GM21381 (cell line): Measurements from ENCODE around the gene OTOGL.

Source experiments
- ATAC-seq: cut with Tn5 transposase; IDR thresholded peaks from one replicate; pipeline ENCODE4 v1.9.1; 2021; ENCODE audit warnings: mild to moderate bottlenecking, moderate library complexity; ENCODE audit not compliant: unreplicated experiment

Gene OTOGL

GRCh38 chr12:80176706-80177105 lies 77.4 kb downstream of the OTOGL start:
- no peak for ATAC-seq

GRCh38 chr12:80178846-80179245 lies 79.5 kb downstream of the OTOGL start:
- peak; percentile 92 for ATAC-seq

- ATAC-seq = no peak
These were observed 84.6 kb downstream of the OTOGL start for GRCh38 chr12:80183939-80184338.

GRCh38 chr12:80184926-80185325 lies 85.6 kb downstream of the OTOGL start:
- no peak for ATAC-seq

GRCh38 chr12:80186727-80187217 lies 87.4 kb downstream of the OTOGL start:
- ATAC-seq = no peak

GRCh38 chr12:80187660-80188090 lies 88.3 kb downstream of the OTOGL start:
- peak; percentile 69 for ATAC-seq

GRCh38 chr12:80188576-80188975 lies 89.2 kb downstream of the OTOGL start:
- no peak for ATAC-seq

- ATAC-seq = no peak
These were observed 89.9 kb downstream of the OTOGL start for GRCh38 chr12:80189241-80189640.

- ATAC-seq = no peak
These were observed 90.7 kb downstream of the OTOGL start for GRCh38 chr12:80190001-80190400.

- ATAC-seq = no peak
These were observed 92.8 kb downstream of the OTOGL start for GRCh38 chr12:80192087-80192486.

GRCh38 chr12:80193865-80194264 lies 94.5 kb downstream of the OTOGL start:
- no peak for ATAC-seq

- no peak for ATAC-seq
These were observed 95.9 kb downstream of the OTOGL start for GRCh38 chr12:80195074-80195726.

GRCh38 chr12:80195737-80196136 lies 96.4 kb downstream of the OTOGL start:
- ATAC-seq = no peak

- no peak for ATAC-seq
These were observed 97.1 kb downstream of the OTOGL start for GRCh38 chr12:80196419-80196818.

GRCh38 chr12:80198782-80199337 lies 99.5 kb downstream of the OTOGL start:
- ATAC-seq = no peak

- no peak for ATAC-seq
These were observed 100.6 kb downstream of the OTOGL start for GRCh38 chr12:80199931-80200330.

- no peak for ATAC-seq
These were observed 101.1 kb downstream of the OTOGL start for GRCh38 chr12:80200414-80200813.

GRCh38 chr12:80201908-80202307 lies 102.6 kb downstream of the OTOGL start:
- ATAC-seq = no peak

GRCh38 chr12:80205960-80206359 lies 106.6 kb downstream of the OTOGL start:
- no peak for ATAC-seq

GRCh38 chr12:80208071-80208470 lies 108.7 kb downstream of the OTOGL start:
- no peak for ATAC-seq

GRCh38 chr12:80211671-80212070 lies 112.3 kb downstream of the OTOGL start:
- no peak for ATAC-seq

GRCh38 chr12:80212938-80213645 lies 113.8 kb downstream of the OTOGL start:
- ATAC-seq = no peak
